Body of pancreas (tissue), 4 donors: Measurements from ENCODE around the gene OR2V2.

Experiments used
- POLR2A ChIP-seq, 3 donors: fragments of 450-650 bp; IDR thresholded peaks; one replicate each; pipeline ENCODE4 v1.6.1; 2016; ENCODE audit warnings: antibody characterized with exemption in 3 of 3, mild to moderate bottlenecking in 2 of 3
- TF ChIP-seq, protein P1 (sequence below), 7 experiments: fragments of 450-650 bp in 4 of 7; fragments of 200-600 bp in 3 of 7; sonication (generic) in 3 of 7; IDR thresholded peaks; one replicate each; pipeline ENCODE4 v1.5.1; 2016 to 2019; ENCODE audit warnings: antibody characterized with exemption in 7 of 7

DNA sequence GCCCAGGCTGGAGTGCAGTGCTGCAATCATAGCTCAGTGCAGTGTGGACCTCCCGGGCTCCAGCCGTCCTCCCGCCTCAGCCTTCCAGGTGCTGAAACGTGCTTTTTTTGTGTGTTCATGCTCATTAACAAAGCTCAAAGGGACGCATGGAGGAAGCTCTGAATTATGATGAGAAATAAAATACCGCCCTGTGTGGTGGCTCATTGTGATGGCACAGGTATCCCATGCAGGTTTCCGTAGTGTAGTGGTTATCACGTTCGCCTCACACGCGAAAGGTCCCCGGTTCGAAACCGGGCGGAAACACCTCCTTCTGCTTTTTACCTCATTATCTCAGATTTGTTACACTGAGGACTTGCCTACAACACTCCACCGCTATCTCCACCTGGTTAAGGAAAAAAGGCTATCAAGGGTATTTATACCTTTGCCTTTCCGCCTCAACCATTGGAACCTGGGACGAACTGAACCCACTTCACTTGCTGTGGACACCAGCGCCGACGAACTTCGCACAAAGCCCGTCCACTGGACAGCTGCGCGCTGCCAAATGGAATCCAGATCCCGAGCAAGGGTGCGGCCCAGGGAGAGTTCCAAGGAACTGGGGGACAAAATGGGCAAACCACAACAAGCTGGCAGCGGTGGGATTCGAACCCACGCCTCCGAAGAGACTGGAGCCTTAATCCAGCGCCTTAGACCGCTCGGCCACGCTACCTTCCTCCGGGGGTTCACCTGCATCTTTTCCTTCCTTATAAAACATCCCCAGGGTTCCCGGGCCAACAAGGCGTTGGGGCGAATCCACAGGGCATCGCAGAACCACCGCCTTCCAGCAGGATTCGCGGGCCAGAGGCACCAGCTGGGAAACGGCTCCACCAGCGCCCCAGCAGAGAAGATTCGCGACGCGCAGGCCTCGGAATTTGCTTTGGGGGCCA is 26.3 kb downstream of the OR2V2 start:
- TF ChIP-seq, protein P1, sequence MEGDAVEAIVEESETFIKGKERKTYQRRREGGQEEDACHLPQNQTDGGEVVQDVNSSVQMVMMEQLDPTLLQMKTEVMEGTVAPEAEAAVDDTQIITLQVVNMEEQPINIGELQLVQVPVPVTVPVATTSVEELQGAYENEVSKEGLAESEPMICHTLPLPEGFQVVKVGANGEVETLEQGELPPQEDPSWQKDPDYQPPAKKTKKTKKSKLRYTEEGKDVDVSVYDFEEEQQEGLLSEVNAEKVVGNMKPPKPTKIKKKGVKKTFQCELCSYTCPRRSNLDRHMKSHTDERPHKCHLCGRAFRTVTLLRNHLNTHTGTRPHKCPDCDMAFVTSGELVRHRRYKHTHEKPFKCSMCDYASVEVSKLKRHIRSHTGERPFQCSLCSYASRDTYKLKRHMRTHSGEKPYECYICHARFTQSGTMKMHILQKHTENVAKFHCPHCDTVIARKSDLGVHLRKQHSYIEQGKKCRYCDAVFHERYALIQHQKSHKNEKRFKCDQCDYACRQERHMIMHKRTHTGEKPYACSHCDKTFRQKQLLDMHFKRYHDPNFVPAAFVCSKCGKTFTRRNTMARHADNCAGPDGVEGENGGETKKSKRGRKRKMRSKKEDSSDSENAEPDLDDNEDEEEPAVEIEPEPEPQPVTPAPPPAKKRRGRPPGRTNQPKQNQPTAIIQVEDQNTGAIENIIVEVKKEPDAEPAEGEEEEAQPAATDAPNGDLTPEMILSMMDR (IDR thresholded peaks at IDR 0.05): no peak
- no peak for TF ChIP-seq POLR2A (IDR thresholded peaks at IDR 0.05)
